NK-92 treated with Interleukin-12 subunit alpha and Interleukin-12 subunit beta, amount 100 ng/mL, for 24 hours (cell line): ENCODE data around the gene POLR3C.
"Not testable (repeated sequence)": the region's sequence is repeated elsewhere in the genome, so short reads cannot be mapped to it uniquely, and the experiment has no call there.

ENCODE experiments used
- DNase-seq: peaks from one replicate; lab custom pipeline; 2025; lab: John Stamatoyannopoulos, UW

Gene POLR3C

GRCh38 chr1:145823565-145824498 is at the start of gene POLR3C, which contains the start of gene RNF115:
POLR3C (plus strand) TSS chr1:145824200; CDS start chr1:145825777, 1,577 bp downstream.
RNF115 (minus strand) TSS chr1:145824095; CDS start chr1:145823873, 222 bp downstream.
- peak; percentile 89 for DNase-seq

- DNase-seq: no peak
Observed at GRCh38 chr1:145777357-145778145, 46.4 kb upstream of the POLR3C start.

- no peak for DNase-seq
Observed at GRCh38 chr1:145778146-145778540, 45.9 kb upstream of the POLR3C start.

- DNase-seq: no peak
Observed at GRCh38 chr1:145782272-145783099, 41.5 kb upstream of the POLR3C start.

GRCh38 chr1:145784409-145784808 is 39.6 kb upstream of the POLR3C start:
- no peak for DNase-seq

- no peak for DNase-seq
Observed at GRCh38 chr1:145785547-145785946, 38.5 kb upstream of the POLR3C start.

GRCh38 chr1:145786271-145786670 is 37.7 kb upstream of the POLR3C start:
- DNase-seq: no peak

GRCh38 chr1:145788580-145788979 is 35.4 kb upstream of the POLR3C start:
- DNase-seq: no peak

GRCh38 chr1:145791860-145792259 is 32.1 kb upstream of the POLR3C start:
- DNase-seq: not testable (repeated sequence)

- DNase-seq: no peak
Observed at GRCh38 chr1:145792484-145792883, 31.5 kb upstream of the POLR3C start.

GRCh38 chr1:145795257-145795881 is 28.6 kb upstream of the POLR3C start:
- no peak for DNase-seq

- DNase-seq: no peak
Observed at GRCh38 chr1:145796753-145797152, 27.2 kb upstream of the POLR3C start.

GRCh38 chr1:145799806-145800205 is 24.2 kb upstream of the POLR3C start:
- DNase-seq: no peak

- no peak for DNase-seq
Observed at GRCh38 chr1:145804235-145805045, 19.6 kb upstream of the POLR3C start.

- no peak for DNase-seq
Observed at GRCh38 chr1:145805057-145805456, 18.9 kb upstream of the POLR3C start.

GRCh38 chr1:145806408-145806807 is 17.6 kb upstream of the POLR3C start:
- no peak for DNase-seq

GRCh38 chr1:145806844-145807243 is 17.2 kb upstream of the POLR3C start:
- DNase-seq: no peak

- DNase-seq: not testable (repeated sequence)
Observed at GRCh38 chr1:145812977-145813810, 10.8 kb upstream of the POLR3C start.

GRCh38 chr1:145818095-145818494 is 5.9 kb upstream of the POLR3C start:
- not testable (repeated sequence) for DNase-seq
